Measurements from ENCODE around the gene ECI1. TPM values are rescaled to one million over a fixed set of nuclear protein-coding genes. Genes with fewer than 3 reads are reported as not detected.

Gene ECI1
- total RNA-seq, 3 donors from 2014 or later = 45.4 to 66.2 (median 63.8) TPM

- no peak overlapping the region for H3K27ac ChIP-seq
- TF ChIP-seq POLR2A (IDR thresholded peaks at IDR 0.05) (no peak), CTCF (IDR thresholded peaks at IDR 0.05) (no peak), POLR2AphosphoS5 (IDR thresholded peaks at IDR 0.05) (no peak)
- intact Hi-C loops (cut with DNase I; ENCODE audit: low total_unique reads) = no loop called here
- no peaks in the 10 kb centered on the region for H3K36me3 ChIP-seq
- H3K9me3 ChIP-seq = no peaks in the 10 kb centered on the region
- no peak overlapping the region for H3K4me3 ChIP-seq
- H3K4me1 ChIP-seq = peaks cover 18 to 36% of the 10 kb centered on the region in 2 donors
- DNase-seq (ENCODE audit: low spot score in 2 of 2) = no peak
- no peaks in the 10 kb centered on the region for H3K27me3 ChIP-seq
Measured at GRCh38 chr16:2209258-2210008, 42.0 kb downstream of the ECI1 start.

DNA sequence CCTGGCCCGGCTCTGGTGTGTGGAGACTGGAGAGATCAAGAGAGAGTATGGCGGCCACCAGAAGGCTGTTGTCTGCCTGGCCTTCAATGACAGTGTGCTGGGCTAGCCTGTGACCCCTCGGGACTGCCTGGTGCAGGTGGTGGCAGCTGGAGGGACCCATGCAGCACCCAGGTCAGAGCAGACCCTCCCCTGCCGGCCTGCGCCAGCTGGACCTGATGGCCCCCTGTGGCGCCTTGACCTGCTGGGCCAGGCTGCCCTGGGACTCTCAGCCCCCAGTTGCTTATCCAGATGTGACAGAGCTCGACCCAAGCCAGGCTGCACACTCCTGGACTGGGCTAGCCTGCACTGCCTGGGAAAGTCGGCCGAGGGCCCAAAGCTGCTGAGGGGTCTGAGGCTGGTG is 42.6 kb downstream of the ECI1 start:
- Histone ChIP-seq H3K9me3 (no peaks in the 10 kb centered on the region), H3K4me3 (no peak overlapping the region), H3K36me3 (no peaks in the 10 kb centered on the region), H3K27ac (no peak overlapping the region), H3K4me1 (peaks cover 16 to 33% of the 10 kb centered on the region in 2 donors), H3K27me3 (no peaks in the 10 kb centered on the region)
- no peak for DNase-seq (ENCODE audit: low spot score in 2 of 2)
- no peak for TF ChIP-seq POLR2AphosphoS5 (IDR thresholded peaks at IDR 0.05)
- no peak for TF ChIP-seq CTCF (IDR thresholded peaks at IDR 0.05)
- TF ChIP-seq POLR2A (IDR thresholded peaks at IDR 0.05) = no peak
- intact Hi-C loops (cut with DNase I; ENCODE audit: low total_unique reads) = no loop called here

- Histone ChIP-seq H3K4me1 (peaks cover 13 to 28% of the 10 kb centered on the region in 2 donors), H3K4me3 (no peak overlapping the region), H3K27me3 (no peaks in the 10 kb centered on the region), H3K9me3 (no peaks in the 10 kb centered on the region), H3K36me3 (no peaks in the 10 kb centered on the region), H3K27ac (no peak overlapping the region)
- intact Hi-C loops (cut with DNase I; ENCODE audit: low total_unique reads) = no loop called here
- TF ChIP-seq CTCF (IDR thresholded peaks at IDR 0.05) (no peak), POLR2A (IDR thresholded peaks at IDR 0.05) (no peak), POLR2AphosphoS5 (IDR thresholded peaks at IDR 0.05) (no peak)
- DNase-seq (ENCODE audit: low spot score in 2 of 2) = no peak
Measured at GRCh38 chr16:2208308-2208707, 43.1 kb downstream of the ECI1 start.

- TF ChIP-seq POLR2A (IDR thresholded peaks at IDR 0.05) (no peak), POLR2AphosphoS5 (IDR thresholded peaks at IDR 0.05) (no peak), CTCF (IDR thresholded peaks at IDR 0.05) (no peak)
Measured at GRCh38 chr16:2207872-2208271, 43.5 kb downstream of the ECI1 start.

GRCh38 chr16:2206780-2207433 is 44.5 kb downstream of the ECI1 start:
- no peak for TF ChIP-seq CTCF (IDR thresholded peaks at IDR 0.05)
- TF ChIP-seq POLR2AphosphoS5 (IDR thresholded peaks at IDR 0.05) = no peak
- no peak for TF ChIP-seq POLR2A (IDR thresholded peaks at IDR 0.05)
- peaks cover 8 to 14% of the 10 kb centered on the region in 2 donors for H3K4me1 ChIP-seq
- no peaks in the 10 kb centered on the region for H3K9me3 ChIP-seq
- DNase-seq (ENCODE audit: low spot score in 2 of 2) = no peak
- H3K4me3 ChIP-seq = peak overlapping the region in 1 of 3 donors; percentile 80
- H3K36me3 ChIP-seq = no peaks in the 10 kb centered on the region
- no peaks in the 10 kb centered on the region for H3K27me3 ChIP-seq
- intact Hi-C loops (cut with DNase I; ENCODE audit: low total_unique reads) = no loop called here
- H3K27ac ChIP-seq = peak overlapping the region in 1 of 2 donors; percentile 99

More at GRCh38 chr16:2207872-2208271, 43.5 kb downstream of the ECI1 start:
- Histone ChIP-seq H3K9me3 (no peaks in the 10 kb centered on the region), H3K36me3 (no peaks in the 10 kb centered on the region), H3K27me3 (no peaks in the 10 kb centered on the region), H3K4me1 (peaks cover 12 to 24% of the 10 kb centered on the region in 2 donors), H3K27ac (no peak overlapping the region), H3K4me3 (no peak overlapping the region)
- DNase-seq (ENCODE audit: low spot score in 2 of 2) = no peak
- intact Hi-C loops (cut with DNase I; ENCODE audit: low total_unique reads) = no loop called here
